Hindlimb muscle (tissue), 1 donor: Measurements from ENCODE around the gene ZNF799. TPM values are rescaled to one million over a fixed set of nuclear protein-coding genes. Genes with fewer than 3 reads are reported as not detected.
"Not testable (repeated sequence)": the region's sequence is repeated elsewhere in the genome, so short reads cannot be mapped to it uniquely, and the experiment has no call there.

ENCODE experiments used
- DNase-seq: peaks from one replicate; pipeline ENCODE4 v3.0.0-alpha.2; 2013
- polyA plus RNA-seq: library from polyadenylated mRNA; unstranded; fragments of 120-200 nt; gene quantifications from one replicate; pipeline ENCODE4 v1.2.1, GENCODE V29; 2013; ENCODE audit not compliant: insufficient read length

ZNF799 gene
- polyA plus RNA-seq, 1 donor = 4.1 TPM

DNA sequence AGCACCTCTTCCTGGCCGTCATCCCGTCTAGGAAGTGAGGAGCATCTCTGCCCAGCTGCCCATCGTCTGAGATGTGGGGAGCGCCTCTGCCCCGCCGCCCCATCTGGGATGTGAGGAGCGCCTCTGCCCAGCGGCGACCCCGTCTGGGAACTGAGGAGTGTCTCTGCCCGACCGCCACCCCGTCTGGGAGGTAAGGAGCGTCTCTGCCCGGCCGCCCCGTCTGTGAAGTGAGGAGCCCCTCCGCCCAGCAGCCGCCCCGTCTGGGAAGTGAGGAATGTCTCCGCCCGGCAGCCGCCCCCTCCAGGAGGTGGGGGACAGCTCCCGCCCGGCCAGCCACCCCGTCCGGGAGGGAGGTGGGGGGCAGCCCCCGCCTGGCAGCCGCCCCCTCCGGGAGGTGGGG lies 38.8 kb downstream of the ZNF799 start:
- DNase-seq = not testable (repeated sequence)

DNA sequence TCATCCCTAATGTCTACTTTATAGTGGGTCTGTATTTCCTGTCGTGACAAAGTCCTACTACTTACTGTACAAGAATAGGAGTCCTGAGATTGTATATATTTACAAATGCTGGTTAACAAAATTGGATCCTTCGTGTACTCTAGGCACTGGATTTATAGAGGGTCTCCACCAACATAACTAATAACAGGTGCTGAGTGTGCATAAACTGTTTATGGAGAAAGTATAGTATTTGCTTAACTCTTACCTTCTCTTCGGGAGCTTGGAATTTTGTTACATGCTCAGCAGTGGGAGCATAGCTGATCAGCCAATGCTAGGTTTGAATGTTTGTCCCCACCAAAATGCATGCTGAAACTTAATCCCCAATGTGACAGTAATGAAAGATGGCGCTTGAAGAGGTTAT lies 47.7 kb downstream of the ZNF799 start:
- DNase-seq = no peak

DNA sequence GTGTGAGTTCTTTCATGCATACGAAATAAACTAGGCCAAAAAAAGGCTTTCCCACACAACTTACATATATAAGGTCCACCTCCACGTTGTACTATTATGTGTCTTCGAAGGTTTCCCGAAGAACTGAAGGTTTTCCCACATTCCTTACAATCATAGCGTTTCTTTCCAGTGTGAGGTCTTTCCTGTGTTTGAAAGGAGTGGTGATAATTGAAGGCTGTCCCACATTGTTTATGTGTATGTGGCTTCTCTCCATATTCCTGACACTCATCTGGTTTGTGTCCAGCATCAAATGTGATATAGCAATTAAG lies 50.2 kb downstream of the ZNF799 start:
- no peak for DNase-seq

DNA sequence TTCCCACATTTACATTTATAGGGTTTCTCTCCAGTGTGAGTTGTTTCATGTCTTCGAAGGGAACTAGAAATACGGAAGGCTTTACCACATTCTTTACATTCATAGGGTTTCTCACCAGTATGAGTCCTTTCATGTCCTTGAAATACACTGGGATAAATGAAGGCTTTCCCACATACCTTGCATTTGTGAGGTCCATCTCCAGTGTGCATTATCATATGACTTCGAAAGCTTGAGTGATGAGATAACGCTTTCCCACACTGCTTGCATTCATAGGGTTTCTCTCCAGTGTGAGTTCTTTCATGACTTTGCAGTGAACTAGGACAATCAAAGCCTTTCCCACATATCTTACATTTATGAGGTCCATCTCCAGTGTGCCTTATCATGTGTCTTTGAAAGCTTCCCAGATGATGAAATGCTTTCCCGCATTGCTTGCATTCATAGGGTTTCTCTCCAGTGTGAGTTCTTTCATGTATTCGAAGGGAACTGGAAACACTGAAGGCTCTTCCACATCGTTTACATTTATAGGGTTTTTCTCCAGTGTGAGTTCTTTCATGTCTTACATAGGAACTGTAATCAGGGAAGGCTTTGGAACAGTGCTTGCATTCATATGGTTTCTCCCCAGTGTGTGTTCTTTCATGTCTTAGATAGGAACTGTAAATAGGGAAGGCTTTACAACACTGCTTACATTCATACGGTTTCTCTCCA lies 50.7 kb downstream of the ZNF799 start:
- no peak for DNase-seq

DNA sequence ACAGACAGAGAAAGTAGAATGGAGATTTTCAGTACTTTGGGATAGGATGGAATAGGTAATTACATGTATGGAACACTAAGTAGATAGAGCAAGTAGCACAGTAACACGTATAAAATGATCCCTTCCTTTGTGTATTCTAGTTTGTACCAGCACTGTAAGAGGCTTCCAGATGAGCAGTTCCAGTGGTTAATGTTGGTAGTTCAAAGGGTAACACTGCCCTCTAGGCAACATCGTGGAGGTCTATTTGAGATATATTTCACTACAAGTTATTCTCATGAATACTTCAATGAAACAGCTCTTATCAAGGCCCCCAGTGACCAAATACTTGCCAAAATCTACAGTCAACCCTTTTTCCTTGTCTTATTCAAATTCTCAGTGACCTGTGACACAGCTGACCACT lies 54.2 kb downstream of the ZNF799 start:
- DNase-seq = no peak

DNA sequence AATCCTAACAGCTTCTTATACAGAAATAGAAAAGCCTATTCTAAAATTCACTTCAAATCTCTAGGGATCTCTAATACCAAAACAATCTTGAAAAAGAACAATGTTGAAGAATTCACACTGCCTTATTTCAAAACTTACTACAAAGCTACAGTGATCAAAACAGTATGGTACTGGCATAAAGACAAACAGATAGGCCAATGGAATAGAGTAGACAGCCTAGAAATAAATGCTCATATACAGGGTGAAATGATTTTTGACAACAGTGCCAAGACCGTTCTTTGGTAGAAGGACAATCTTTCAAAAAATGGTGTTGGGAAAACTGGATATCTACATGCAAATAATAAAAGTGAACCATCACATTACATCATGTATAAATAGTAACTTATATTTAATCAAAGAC lies 55.9 kb downstream of the ZNF799 start:
- DNase-seq = no peak

Other genes with a start within 250 kb of the ZNF799 start
- gene ZNF625, start 244.5 kb downstream of the ZNF799 start, polyA plus RNA-seq = 5.8 TPM
- gene ZNF136, start 238.2 kb downstream of the ZNF799 start, polyA plus RNA-seq = 7.3 TPM
- gene ZNF44, start 106.4 kb downstream of the ZNF799 start, polyA plus RNA-seq = 9.0 TPM
- 1.4 TPM for gene ZNF563, start 67.6 kb downstream of the ZNF799 start, polyA plus RNA-seq
- gene ZNF442, start 35.6 kb downstream of the ZNF799 start, polyA plus RNA-seq = 1.9 TPM
- gene ZNF443, start 39.8 kb upstream of the ZNF799 start, polyA plus RNA-seq = 2.7 TPM
- 3.5 TPM for gene ZNF709, start 83.5 kb upstream of the ZNF799 start, polyA plus RNA-seq
- 4.5 TPM for gene ZNF564, start 150.2 kb upstream of the ZNF799 start, polyA plus RNA-seq
- 3.8 TPM for gene ZNF490, start 209.5 kb upstream of the ZNF799 start, polyA plus RNA-seq
- gene ZNF791, start 209.6 kb upstream of the ZNF799 start, polyA plus RNA-seq = 13.3 TPM